Natural killer cell (primary cell): ENCODE data around the gene UTP11. TPM values are rescaled to one million over a fixed set of nuclear protein-coding genes. Genes with fewer than 3 reads are reported as not detected.

ENCODE experiments used
- ATAC-seq, 3 donors: fragments of 150-1000 bp in 2 of 3; fragments of 200-7000 bp in 1 of 3; cut with Tn5 transposase; 1 replicate in 1 of 3; 2 replicates in 2 of 3; pipeline ENCODE4 v1.10.0; 2021; ENCODE audit warnings: mild to moderate bottlenecking in 2 of 3, moderate library complexity in 2 of 3
- DNase-seq, 2 donors: peaks; one replicate each; pipeline versions ENCODE4 v3.0.0 to v3.0.0-alpha.2; 2013 to 2021; ENCODE audit warnings: mixed read lengths in 1 of 2
- H3K27ac ChIP-seq: one replicate; pipeline ENCODE4 v1.5.1; 2013; ENCODE audit warnings: mild to moderate bottlenecking, low read length
- H3K27me3 ChIP-seq: one replicate; pipeline ENCODE4 v1.6.1; 2013; ENCODE audit warnings: low read length; ENCODE audit not compliant: control insufficient read depth, insufficient read depth
- H3K36me3 ChIP-seq: one replicate; pipeline ENCODE4 v1.6.1; 2013; ENCODE audit warnings: low read length; ENCODE audit not compliant: control insufficient read depth, insufficient read depth
- H3K4me1 ChIP-seq: one replicate; pipeline ENCODE4 v1.6.1; 2013; ENCODE audit warnings: low read length; ENCODE audit not compliant: control insufficient read depth, insufficient read depth
- H3K4me3 ChIP-seq: one replicate; pipeline ENCODE4 v1.5.1; 2013; ENCODE audit warnings: low read length
- H3K9me3 ChIP-seq: one replicate; pipeline ENCODE4 v1.6.1; 2013; ENCODE audit warnings: low read length; ENCODE audit not compliant: control insufficient read depth, insufficient read depth
- H3K27ac Mint-ChIP-seq, 2 donors: one replicate each; pipeline ENCODE4 v1.8.0; 2022; ENCODE audit warnings: mild to moderate bottlenecking in 2 of 2, mixed read lengths in 2 of 2, moderate library complexity in 1 of 2
- H3K27me3 Mint-ChIP-seq, 2 donors: one replicate each; pipeline ENCODE4 v1.8.0; 2022; ENCODE audit warnings: low read depth in 2 of 2, mixed read lengths in 2 of 2
- H3K36me3 Mint-ChIP-seq: one replicate; pipeline ENCODE4 v1.8.0; 2022; ENCODE audit warnings: mixed read lengths
- H3K4me1 Mint-ChIP-seq, 2 donors: one replicate each; pipeline ENCODE4 v1.8.0; 2022; ENCODE audit warnings: mixed read lengths in 2 of 2
- H3K4me3 Mint-ChIP-seq: one replicate; pipeline ENCODE4 v1.8.0; 2022; ENCODE audit warnings: mild to moderate bottlenecking, moderate library complexity, mixed read lengths
- H3K9me3 Mint-ChIP-seq, 2 donors: one replicate each; pipeline ENCODE4 v1.8.0; 2022; ENCODE audit warnings: mixed read lengths in 2 of 2
- CTCF ChIP-seq: fragments of 200-600 bp; IDR thresholded peaks from one replicate; pipeline ENCODE4 v1.8.0; 2022; ENCODE audit warnings: antibody characterized with exemption
- WGBS: methylation state at CpG from one replicate; pipeline ENCODE4 v1.1.7; 2013; ENCODE audit warnings: missing lambda C conversion rate; ENCODE audit not compliant: insufficient coverage; 5-methylcytosine and 5-hydroxymethylcytosine counted together
- intact Hi-C: fragments of 100-400 bp; cut with micrococcal nuclease; formaldehyde crosslinking; loops from one replicate; pipeline ENCODE4 v1.14.2; 2022
- total RNA-seq, 4 donors: library from RNA; stranded (reverse); fragments of 120-200 nt in 1 of 4; gene quantifications; one replicate each; pipeline versions ENCODE4 v1.2.3 to v1.2.4, GENCODE V29; 2013 to 2022

Gene UTP11
- total RNA-seq, 3 donors from 2014 or later (not counting 1 experiment from before 2014, with no cell fraction given): 13.4 to 20.7 (median 19.2) TPM

- H3K4me1 Mint-ChIP-seq: no peaks in the 10 kb centered on the region
- no peaks in the 10 kb centered on the region for H3K27me3 ChIP-seq
- no peak overlapping the region for H3K27ac ChIP-seq
- no peaks in the 10 kb centered on the region for H3K36me3 ChIP-seq
- no peak overlapping the region for H3K4me3 ChIP-seq
- TF ChIP-seq CTCF: no peak
- no peaks in the 10 kb centered on the region for H3K36me3 Mint-ChIP-seq
- H3K9me3 Mint-ChIP-seq: no peaks in the 10 kb centered on the region
- H3K9me3 ChIP-seq: no peaks in the 10 kb centered on the region
- H3K4me1 ChIP-seq: no peaks in the 10 kb centered on the region
- WGBS: 80% methylated on average over 5 of the region's 5 CpGs
- no peak overlapping the region for H3K27ac Mint-ChIP-seq
- intact Hi-C loops: no loop called here
- no peak overlapping the region for H3K4me3 Mint-ChIP-seq
- peaks cover 15 to 16% of the 10 kb centered on the region in 2 donors for H3K27me3 Mint-ChIP-seq
- ATAC-seq: no peak
- no peak for DNase-seq
Measured at GRCh38 chr1:38063616-38064015, 51.1 kb downstream of the UTP11 start.

- Histone ChIP-seq H3K4me3 (no peak overlapping the region), H3K36me3 (no peaks in the 10 kb centered on the region), H3K4me1 (no peaks in the 10 kb centered on the region), H3K27me3 (no peaks in the 10 kb centered on the region), H3K27ac (no peak overlapping the region), H3K9me3 (no peaks in the 10 kb centered on the region)
- Mint-ChIP-seq H3K27ac (no peak overlapping the region), H3K4me1 (no peaks in the 10 kb centered on the region), H3K4me3 (no peak overlapping the region), H3K27me3 (peaks cover 14 to 17% of the 10 kb centered on the region in 2 donors), H3K36me3 (no peaks in the 10 kb centered on the region), H3K9me3 (no peaks in the 10 kb centered on the region)
- DNase-seq (no peak), ATAC-seq (no peak)
- no peak for TF ChIP-seq CTCF
- WGBS: 83% methylated on average over 11 of the region's 11 CpGs
- intact Hi-C loops: no loop called here
Measured at GRCh38 chr1:38064197-38064903, 51.8 kb downstream of the UTP11 start.

GRCh38 chr1:38068220-38068979, 55.9 kb downstream of the UTP11 start:
- WGBS: 44% methylated on average over 14 of the region's 14 CpGs
- Histone ChIP-seq H3K9me3 (no peaks in the 10 kb centered on the region), H3K36me3 (no peaks in the 10 kb centered on the region), H3K4me3 (no peak overlapping the region), H3K27ac (no peak overlapping the region), H3K27me3 (no peaks in the 10 kb centered on the region), H3K4me1 (no peaks in the 10 kb centered on the region)
- no peak for TF ChIP-seq CTCF
- ATAC-seq: no peak
- no peaks in the 10 kb centered on the region for H3K36me3 Mint-ChIP-seq
- no peaks in the 10 kb centered on the region for H3K4me1 Mint-ChIP-seq
- no peak overlapping the region for H3K27ac Mint-ChIP-seq
- intact Hi-C loops: no loop called here
- DNase-seq: no peak
- H3K27me3 Mint-ChIP-seq: peaks cover 21 to 46% of the 10 kb centered on the region in 2 donors
- no peaks in the 10 kb centered on the region for H3K9me3 Mint-ChIP-seq
- no peak overlapping the region for H3K4me3 Mint-ChIP-seq
